H1 (cell line): ENCODE measurements around the gene TXK. TPM values are rescaled to one million over a fixed set of nuclear protein-coding genes. Genes with fewer than 3 reads are reported as not detected.

Experiments
- CEBPB ChIP-seq: IDR thresholded peaks from 2 replicates; pipeline ENCODE4 v1.6.1; 2012; ENCODE audit warnings: low read depth, low read length
- CTBP2 ChIP-seq: IDR thresholded peaks from 2 replicates; pipeline ENCODE4 v1.7.0; 2011; ENCODE audit warnings: borderline replicate concordance, mild to moderate bottlenecking, moderate library complexity, mixed read lengths, low read length; ENCODE audit not compliant: insufficient read depth, insufficient read length
- RNF2 ChIP-seq: fragments of 200-900, 300-1000 bp; sonication (generic); IDR thresholded peaks from 2 replicates; pipeline ENCODE4 v1.7.1; 2016; ENCODE audit warnings: borderline replicate concordance, low read depth, mild to moderate bottlenecking, antibody characterized with exemption, low read length; ENCODE audit not compliant: poor library complexity, severe bottlenecking; ENCODE audit errors: missing control alignments
- polyA plus RNA-seq, 7 experiments: library from polyadenylated mRNA; depleted of rRNA in 3 of 7; stranded (reverse) in 5 of 7; unstranded in 2 of 7; fragments of >200 nt in 5 of 7; fragments of 200-250 nt in 2 of 7; gene quantifications; 1 replicate in 5 of 7; 2 replicates in 1 of 7; 4 replicates in 1 of 7; pipeline versions ENCODE4 v1.2.1 to v1.2.3, GENCODE V29; 2011 to 2013; ENCODE audit warnings: missing spikeins in 2 of 7, mixed read lengths in 2 of 7
- total RNA-seq: library from RNA; stranded (reverse); fragmentation: NEBNext Ultra II Directional; extraction: Animal tissue kit (Norgen Biotek cat#: 25700); gene quantifications from 2 replicates; pipeline ENCODE4 v1.2.1, GENCODE V29; 2021

TXK gene
- total and polyA plus RNA-seq, 2 of the 8 experiments (the other 6 are each of a cell fraction or from before 2014, with no cell fraction given): not detected

DNA sequence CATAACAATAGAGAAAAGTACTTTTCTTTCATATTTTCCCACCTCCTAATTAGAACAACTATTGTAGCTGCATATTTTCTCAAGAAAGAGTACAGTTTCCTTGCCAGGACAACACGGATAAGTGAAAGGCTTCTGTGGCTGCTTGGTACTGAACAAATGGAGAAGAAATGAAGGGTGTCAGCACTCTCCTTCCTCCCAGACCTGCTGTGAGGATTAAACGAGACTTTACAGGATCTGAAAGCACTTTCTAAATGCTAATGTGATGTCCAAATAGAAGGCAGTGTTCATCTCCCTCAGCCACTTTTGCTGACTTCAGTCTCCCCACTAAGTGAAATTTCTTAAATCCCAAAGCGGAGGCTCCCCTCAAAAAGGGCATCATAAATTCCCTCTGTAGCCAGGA lies 103.6 kb downstream of the TXK start (continued):
- TF ChIP-seq RNF2: no peak
- no peak for TF ChIP-seq CEBPB
- no peak for TF ChIP-seq CTBP2
- TF ChIP-seq, all 59 proteins: peak for 0
